Uterus (tissue), 2 donors: ENCODE results near the gene HAVCR2.
"Not testable (repeated sequence)": the region's sequence is repeated elsewhere in the genome, so short reads cannot be mapped to it uniquely, and the experiment has no call there.

Source experiments
- POLR2A ChIP-seq, 2 donors: fragments of 450-650 bp; IDR thresholded peaks; one replicate each; pipeline ENCODE4 v1.6.1; 2016; ENCODE audit warnings: antibody characterized with exemption in 2 of 2, mild to moderate bottlenecking in 1 of 2, moderate library complexity in 1 of 2
- TF ChIP-seq, protein P1 (sequence below), 4 experiments: fragments of 200-600 bp in 2 of 4; fragments of 450-650 bp in 2 of 4; sonication (generic) in 2 of 4; IDR thresholded peaks; one replicate each; pipeline ENCODE4 v1.5.1; 2016 to 2019; ENCODE audit warnings: antibody characterized with exemption in 4 of 4, mild to moderate bottlenecking in 2 of 4, moderate library complexity in 1 of 4

DNA sequence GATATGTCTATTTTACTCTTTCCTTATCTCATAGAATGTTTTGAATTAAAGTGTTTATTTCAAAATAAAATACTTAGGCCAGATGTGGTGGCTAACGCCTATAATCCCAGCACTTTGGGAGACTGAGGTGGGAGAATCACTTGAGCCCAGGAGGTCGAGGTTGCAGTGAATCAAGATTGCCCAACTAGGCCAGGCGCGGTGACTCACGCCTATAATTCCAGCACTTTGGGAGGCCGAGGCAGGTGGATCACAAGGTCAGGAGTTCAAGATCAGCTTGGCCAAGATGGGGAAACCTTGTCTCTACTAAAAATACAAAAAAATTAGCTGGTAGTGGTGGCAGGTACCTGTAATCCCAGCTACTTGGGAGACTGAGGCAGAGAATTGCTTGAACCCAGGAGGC, 52.0 kb downstream of the HAVCR2 start:
- TF ChIP-seq, protein P1, sequence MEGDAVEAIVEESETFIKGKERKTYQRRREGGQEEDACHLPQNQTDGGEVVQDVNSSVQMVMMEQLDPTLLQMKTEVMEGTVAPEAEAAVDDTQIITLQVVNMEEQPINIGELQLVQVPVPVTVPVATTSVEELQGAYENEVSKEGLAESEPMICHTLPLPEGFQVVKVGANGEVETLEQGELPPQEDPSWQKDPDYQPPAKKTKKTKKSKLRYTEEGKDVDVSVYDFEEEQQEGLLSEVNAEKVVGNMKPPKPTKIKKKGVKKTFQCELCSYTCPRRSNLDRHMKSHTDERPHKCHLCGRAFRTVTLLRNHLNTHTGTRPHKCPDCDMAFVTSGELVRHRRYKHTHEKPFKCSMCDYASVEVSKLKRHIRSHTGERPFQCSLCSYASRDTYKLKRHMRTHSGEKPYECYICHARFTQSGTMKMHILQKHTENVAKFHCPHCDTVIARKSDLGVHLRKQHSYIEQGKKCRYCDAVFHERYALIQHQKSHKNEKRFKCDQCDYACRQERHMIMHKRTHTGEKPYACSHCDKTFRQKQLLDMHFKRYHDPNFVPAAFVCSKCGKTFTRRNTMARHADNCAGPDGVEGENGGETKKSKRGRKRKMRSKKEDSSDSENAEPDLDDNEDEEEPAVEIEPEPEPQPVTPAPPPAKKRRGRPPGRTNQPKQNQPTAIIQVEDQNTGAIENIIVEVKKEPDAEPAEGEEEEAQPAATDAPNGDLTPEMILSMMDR (IDR thresholded peaks at IDR 0.05): not testable (repeated sequence)
- TF ChIP-seq POLR2A (IDR thresholded peaks at IDR 0.05): not testable (repeated sequence)
